ENCODE measurements around the gene KCNJ18. TPM values are rescaled to one million over a fixed set of nuclear protein-coding genes. Genes with fewer than 3 reads are reported as not detected.
A peak's percentile ranks its signal among the peaks of the same experiment; 100 is the strongest.
"Not testable (repeated sequence)": the region's sequence is repeated elsewhere in the genome, so short reads cannot be mapped to it uniquely, and the experiment has no call there.

KCNJ18 gene
- total RNA-seq, 4 donors from 2014 or later, result not detected

- Histone ChIP-seq H3K4me3 (no peak overlapping the region), H3K36me3 (no peaks in the 10 kb centered on the region), H3K27ac (no peak overlapping the region), H3K27me3 (no peaks in the 10 kb centered on the region), H3K4me1 (no peaks in the 10 kb centered on the region), H3K9me3 (no peaks in the 10 kb centered on the region)
- intact Hi-C loops (cut with DNase I; ENCODE audit: low total_unique reads) (no loop called here), in situ Hi-C loops (cut with MboI; ENCODE audit: low sequenced_read_pairs in 4 of 4) (no loop called here)
- TF ChIP-seq POLR2A (IDR thresholded peaks at IDR 0.05), result no peak
- TF ChIP-seq, protein P1, sequence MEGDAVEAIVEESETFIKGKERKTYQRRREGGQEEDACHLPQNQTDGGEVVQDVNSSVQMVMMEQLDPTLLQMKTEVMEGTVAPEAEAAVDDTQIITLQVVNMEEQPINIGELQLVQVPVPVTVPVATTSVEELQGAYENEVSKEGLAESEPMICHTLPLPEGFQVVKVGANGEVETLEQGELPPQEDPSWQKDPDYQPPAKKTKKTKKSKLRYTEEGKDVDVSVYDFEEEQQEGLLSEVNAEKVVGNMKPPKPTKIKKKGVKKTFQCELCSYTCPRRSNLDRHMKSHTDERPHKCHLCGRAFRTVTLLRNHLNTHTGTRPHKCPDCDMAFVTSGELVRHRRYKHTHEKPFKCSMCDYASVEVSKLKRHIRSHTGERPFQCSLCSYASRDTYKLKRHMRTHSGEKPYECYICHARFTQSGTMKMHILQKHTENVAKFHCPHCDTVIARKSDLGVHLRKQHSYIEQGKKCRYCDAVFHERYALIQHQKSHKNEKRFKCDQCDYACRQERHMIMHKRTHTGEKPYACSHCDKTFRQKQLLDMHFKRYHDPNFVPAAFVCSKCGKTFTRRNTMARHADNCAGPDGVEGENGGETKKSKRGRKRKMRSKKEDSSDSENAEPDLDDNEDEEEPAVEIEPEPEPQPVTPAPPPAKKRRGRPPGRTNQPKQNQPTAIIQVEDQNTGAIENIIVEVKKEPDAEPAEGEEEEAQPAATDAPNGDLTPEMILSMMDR (IDR thresholded peaks at IDR 0.05 in 4 of 5, conservative IDR thresholded peaks at IDR 0.05 in 1 of 5), result no peak
- DNase-seq (no peak), ATAC-seq (no peak)
Observed at GRCh38 chr17:21688293-21688949, 3.9 kb upstream of the KCNJ18 start.

- no peak for DNase-seq
- in situ Hi-C loops (cut with MboI; ENCODE audit: low sequenced_read_pairs in 4 of 4) (no loop called here), intact Hi-C loops (cut with DNase I; ENCODE audit: low total_unique reads) (no loop called here)
- Histone ChIP-seq H3K27ac (no peak overlapping the region), H3K36me3 (no peaks in the 10 kb centered on the region), H3K4me1 (no peaks in the 10 kb centered on the region), H3K9me3 (no peaks in the 10 kb centered on the region), H3K4me3 (no peak overlapping the region), H3K27me3 (no peaks in the 10 kb centered on the region)
- peak; percentile 49 to 51 for ATAC-seq
- no peak for TF ChIP-seq POLR2A (IDR thresholded peaks at IDR 0.05)
- TF ChIP-seq, protein P1 (IDR thresholded peaks at IDR 0.05 in 4 of 5, conservative IDR thresholded peaks at IDR 0.05 in 1 of 5), result no peak
Observed at GRCh38 chr17:21689604-21690003, 2.7 kb upstream of the KCNJ18 start.

DNA sequence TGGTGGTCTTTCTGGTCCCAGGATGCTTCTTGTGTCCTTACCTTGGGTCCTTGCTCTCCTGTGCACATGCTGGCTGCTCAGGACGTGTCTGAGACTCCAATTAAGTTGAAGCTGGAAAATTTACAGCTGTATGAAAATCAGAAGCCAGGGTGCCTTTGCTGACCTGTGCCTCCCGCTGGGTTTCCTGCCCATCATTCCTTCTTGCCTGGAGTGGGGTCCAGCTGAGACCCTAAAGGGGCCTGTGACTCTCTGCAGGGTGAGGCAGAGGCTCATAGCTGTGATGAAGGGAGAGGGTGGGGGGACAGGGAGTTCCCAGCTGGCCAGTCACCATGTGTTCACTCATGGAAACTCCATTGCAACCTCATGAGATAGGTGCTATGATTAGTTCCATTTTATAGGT is 1.5 kb upstream of the KCNJ18 start:
- H3K9me3 ChIP-seq; intact Hi-C loops (cut with DNase I; ENCODE audit: low total_unique reads); H3K27me3 ChIP-seq; DNase-seq; H3K4me1 ChIP-seq; in situ Hi-C loops (cut with MboI; ENCODE audit: low sequenced_read_pairs in 4 of 4); H3K27ac ChIP-seq; H3K36me3 ChIP-seq; H3K4me3 ChIP-seq; ATAC-seq: not testable (repeated sequence)

DNA sequence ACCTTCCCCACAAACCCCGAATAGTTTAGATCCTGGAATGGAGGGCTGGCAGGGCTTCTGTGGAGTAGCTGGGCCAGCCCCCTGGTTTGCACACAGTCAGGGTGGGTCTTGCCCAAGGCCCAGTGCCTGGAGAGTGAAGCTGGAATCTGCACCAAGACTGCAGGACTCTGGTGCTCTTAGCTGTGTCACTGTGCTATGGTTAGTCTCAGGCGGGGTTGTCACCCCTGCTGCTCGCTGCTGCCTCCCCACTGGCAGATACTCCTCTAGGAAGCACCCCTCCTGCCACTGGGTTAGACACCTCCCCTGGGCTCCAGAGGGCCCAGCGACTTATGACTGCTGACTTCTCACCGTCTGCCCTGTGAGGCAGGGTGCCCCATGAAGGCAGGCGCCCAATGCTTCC is 842 bp upstream of the KCNJ18 start:
- ATAC-seq; H3K9me3 ChIP-seq; H3K4me3 ChIP-seq; H3K4me1 ChIP-seq; DNase-seq; intact Hi-C loops (cut with DNase I; ENCODE audit: low total_unique reads); H3K36me3 ChIP-seq; in situ Hi-C loops (cut with MboI; ENCODE audit: low sequenced_read_pairs in 4 of 4); H3K27me3 ChIP-seq; H3K27ac ChIP-seq: not testable (repeated sequence)

DNA sequence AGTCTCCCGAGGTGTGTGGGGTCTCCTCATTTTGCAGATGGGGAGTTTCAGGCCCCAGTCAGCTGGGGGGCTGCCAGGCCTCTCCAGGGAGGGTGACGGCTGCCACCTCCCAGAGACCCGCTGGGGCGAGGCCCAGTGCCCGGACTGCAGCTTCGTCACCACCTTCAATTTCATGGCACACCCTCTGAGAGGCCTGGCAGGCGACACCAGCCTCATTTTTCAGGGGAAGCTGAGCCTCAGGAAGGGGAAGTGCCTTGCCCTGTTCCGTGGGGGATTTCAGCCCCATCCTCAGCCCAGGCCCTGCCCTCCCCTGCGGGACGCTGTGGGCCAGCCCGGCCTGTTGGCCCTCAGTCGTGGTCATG is 362 bp downstream of the KCNJ18 start:
- intact Hi-C loops (cut with DNase I; ENCODE audit: low total_unique reads); in situ Hi-C loops (cut with MboI; ENCODE audit: low sequenced_read_pairs in 4 of 4); H3K9me3 ChIP-seq; H3K36me3 ChIP-seq; DNase-seq; H3K27me3 ChIP-seq; H3K4me1 ChIP-seq; H3K4me3 ChIP-seq: not testable (repeated sequence)
- peak in 1 of 2 donors; percentile 33 for ATAC-seq
- peak overlapping the region in 1 of 4 donors; percentile 55 for H3K27ac ChIP-seq

DNA sequence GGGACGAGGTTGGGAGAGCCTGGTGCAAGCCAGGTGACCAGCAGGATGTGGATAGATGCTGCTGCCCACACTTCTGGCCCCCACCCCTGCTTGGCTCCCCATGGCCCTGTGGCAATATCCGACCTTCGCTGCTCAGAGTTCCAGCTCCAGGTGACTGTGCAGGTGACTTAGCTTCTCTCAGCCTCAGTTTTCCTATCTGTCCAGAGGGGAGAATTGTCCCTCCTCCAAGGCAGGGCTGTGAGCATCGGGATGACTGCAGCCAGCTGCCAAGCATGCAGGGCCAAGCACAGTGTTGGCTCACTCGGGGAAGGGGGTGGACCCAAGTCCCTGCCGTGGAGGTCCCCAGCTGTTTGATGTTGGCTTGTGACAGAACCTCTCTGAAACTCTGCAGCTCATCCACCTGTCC is 1.1 kb downstream of the KCNJ18 start:
- H3K27ac ChIP-seq; DNase-seq; in situ Hi-C loops (cut with MboI; ENCODE audit: low sequenced_read_pairs in 4 of 4); H3K27me3 ChIP-seq; H3K4me1 ChIP-seq; H3K36me3 ChIP-seq; ATAC-seq; H3K9me3 ChIP-seq; intact Hi-C loops (cut with DNase I; ENCODE audit: low total_unique reads); H3K4me3 ChIP-seq: not testable (repeated sequence)

- H3K4me3 ChIP-seq; ATAC-seq; H3K27ac ChIP-seq; H3K27me3 ChIP-seq; DNase-seq; H3K36me3 ChIP-seq; H3K4me1 ChIP-seq; in situ Hi-C loops (cut with MboI; ENCODE audit: low sequenced_read_pairs in 4 of 4); intact Hi-C loops (cut with DNase I; ENCODE audit: low total_unique reads); H3K9me3 ChIP-seq: not testable (repeated sequence)
Observed at GRCh38 chr17:21693937-21694336, 1.6 kb downstream of the KCNJ18 start.

- H3K4me1 ChIP-seq; H3K9me3 ChIP-seq; H3K27me3 ChIP-seq; H3K4me3 ChIP-seq; H3K27ac ChIP-seq; H3K36me3 ChIP-seq; ATAC-seq; DNase-seq; intact Hi-C loops (cut with DNase I; ENCODE audit: low total_unique reads); in situ Hi-C loops (cut with MboI; ENCODE audit: low sequenced_read_pairs in 4 of 4): not testable (repeated sequence)
Observed at GRCh38 chr17:21696227-21696626, 3.9 kb downstream of the KCNJ18 start.

- H3K4me3 ChIP-seq; in situ Hi-C loops (cut with MboI; ENCODE audit: low sequenced_read_pairs in 4 of 4); intact Hi-C loops (cut with DNase I; ENCODE audit: low total_unique reads); H3K9me3 ChIP-seq; H3K4me1 ChIP-seq; DNase-seq; H3K27me3 ChIP-seq; H3K27ac ChIP-seq; H3K36me3 ChIP-seq: not testable (repeated sequence)
- peak in 1 of 2 donors; percentile 41 for ATAC-seq
Observed at GRCh38 chr17:21696842-21697507, 4.7 kb downstream of the KCNJ18 start.

- DNase-seq; ATAC-seq; intact Hi-C loops (cut with DNase I; ENCODE audit: low total_unique reads): not testable (repeated sequence)
Observed at GRCh38 chr17:21697508-21697860, 5.2 kb downstream of the KCNJ18 start.

More at GRCh38 chr17:21697508-21697860, 5.2 kb downstream of the KCNJ18 start:
- H3K4me3 ChIP-seq; H3K27me3 ChIP-seq; H3K4me1 ChIP-seq; in situ Hi-C loops (cut with MboI; ENCODE audit: low sequenced_read_pairs in 4 of 4); H3K27ac ChIP-seq; H3K36me3 ChIP-seq; H3K9me3 ChIP-seq: not testable (repeated sequence)

Measured in gastrocnemius medialis (tissue), 4 donors.